HT1080 (cell line): Measurements from ENCODE around the gene WNK2. TPM values are rescaled to one million over a fixed set of nuclear protein-coding genes. Genes with fewer than 3 reads are reported as not detected.

Experiments used
- DNase-seq: peaks from one replicate; pipeline ENCODE4 v3.0.0-alpha.2; 2015; ENCODE audit warnings: low read depth
- total RNA-seq: library from RNA; depleted of rRNA; stranded (reverse); fragments of >200 nt; shearing (Covaris generic); gene quantifications from 2 replicates; pipeline ENCODE4 v1.2.3, GENCODE V29; 2014

Gene WNK2
- total RNA-seq, 1 experiment from 2014 or later, result not detected

DNA sequence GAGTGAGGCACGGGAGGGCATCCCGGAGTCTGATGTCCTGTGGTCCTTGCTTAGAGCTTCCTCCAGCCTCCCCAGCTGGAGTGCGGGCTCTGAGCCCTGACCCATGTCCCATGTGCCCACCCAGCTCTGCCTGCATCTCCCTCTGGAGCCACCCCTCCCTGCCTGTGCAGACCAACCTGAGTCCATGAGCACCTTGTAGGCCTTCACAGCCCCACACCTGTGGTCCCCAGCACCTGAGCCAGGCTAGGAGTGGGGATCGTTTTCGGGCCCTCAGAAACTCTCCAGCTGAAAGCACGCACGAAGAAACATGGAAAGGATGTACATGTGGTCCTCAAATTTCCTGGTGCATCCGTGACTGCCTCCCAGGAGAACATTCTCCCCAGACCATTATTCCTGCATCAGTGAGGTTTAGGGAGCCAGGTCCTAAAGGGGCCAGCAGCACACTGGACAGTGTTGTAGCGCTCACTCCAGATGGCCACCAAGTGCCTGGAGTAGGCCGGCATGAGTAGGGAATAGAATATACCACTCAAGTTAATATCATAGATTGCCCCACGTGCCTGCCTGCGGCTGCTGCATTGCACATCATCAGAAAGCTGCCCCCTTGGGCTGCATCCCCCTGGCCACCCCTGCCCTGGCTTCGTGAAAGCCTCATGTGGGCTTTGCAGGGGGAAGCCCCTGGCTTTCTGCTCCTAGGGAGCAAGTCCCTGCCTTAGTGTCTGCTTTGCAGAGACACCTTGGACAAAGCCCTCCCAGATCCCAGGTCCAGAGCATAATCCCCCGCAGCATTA, 80.6 kb downstream of the WNK2 start:
- no peak for DNase-seq

DNA sequence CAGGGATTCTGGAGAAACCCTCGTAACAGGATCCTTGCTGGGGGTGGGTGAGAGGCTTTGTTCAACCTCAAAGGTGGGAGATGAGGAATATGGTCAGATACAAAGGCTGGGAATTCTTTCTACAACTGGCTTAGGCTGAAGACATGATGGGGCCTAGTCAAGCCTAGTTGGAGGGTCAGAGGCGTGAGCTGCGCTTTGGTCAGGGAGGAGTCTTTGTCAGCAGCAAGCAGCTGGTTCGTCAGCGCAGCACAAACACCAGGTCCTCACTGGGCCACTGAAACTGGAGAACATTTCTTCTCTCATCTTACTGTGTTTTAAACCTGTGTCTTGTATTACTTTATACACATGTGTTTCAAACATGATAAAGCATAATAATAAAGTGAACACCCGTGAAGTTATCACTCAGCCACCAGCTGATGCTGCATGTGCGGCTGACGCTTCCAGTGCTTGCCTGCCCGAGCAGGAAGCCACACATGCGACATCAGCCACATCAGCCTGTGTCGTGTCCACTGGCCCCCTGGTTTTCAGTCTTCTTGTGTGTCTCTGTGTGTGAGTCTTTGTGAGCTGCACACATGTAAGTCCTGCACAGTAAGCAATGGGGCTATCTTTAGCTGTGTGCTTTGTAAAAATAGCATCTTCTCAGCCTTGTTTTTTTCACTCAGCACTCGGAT, 81.5 kb downstream of the WNK2 start:
- no peak for DNase-seq

DNA sequence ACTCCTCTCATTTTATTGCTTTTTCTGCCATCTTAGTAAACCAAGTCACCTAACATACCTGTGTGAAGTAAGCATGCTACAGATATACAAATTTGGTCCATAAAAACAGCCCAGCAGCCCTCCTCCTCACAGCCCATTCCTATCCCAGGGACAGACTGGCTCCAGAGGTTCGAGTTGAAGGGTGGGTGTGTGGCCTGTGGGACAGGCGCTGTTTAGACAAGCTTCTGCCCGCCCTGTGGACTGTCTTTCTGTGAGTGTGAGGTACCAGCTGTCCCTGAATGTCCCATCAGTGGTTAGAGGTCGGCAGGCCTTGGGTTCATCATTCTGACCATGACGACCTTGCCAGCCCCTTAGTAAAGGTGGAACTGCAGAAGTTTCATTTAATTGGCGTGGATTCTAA, 82.0 kb downstream of the WNK2 start:
- DNase-seq, result no peak

DNA sequence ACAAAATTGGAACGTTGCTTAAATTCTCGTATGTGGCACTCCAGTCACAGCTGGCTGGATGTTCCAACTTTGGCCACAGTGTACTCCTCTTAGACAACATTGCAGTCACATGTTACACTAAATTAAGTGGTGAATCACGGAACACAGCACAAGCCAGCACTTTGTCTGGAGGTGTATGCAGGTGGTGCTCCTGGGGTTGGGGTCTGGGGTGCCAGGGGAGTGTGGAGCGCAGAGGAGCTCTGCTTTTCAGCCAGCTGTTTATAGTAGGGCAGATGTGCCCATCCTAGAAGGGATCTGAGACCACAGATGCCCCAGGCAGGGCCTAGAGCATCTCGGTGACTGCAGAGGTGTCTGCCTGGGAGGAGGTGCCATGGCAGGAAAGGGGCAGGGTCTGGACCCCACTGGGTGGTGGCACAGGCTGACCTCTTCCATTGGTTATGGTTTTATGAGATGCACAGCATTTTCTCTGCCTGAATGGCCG, 82.6 kb downstream of the WNK2 start:
- no peak for DNase-seq

DNA sequence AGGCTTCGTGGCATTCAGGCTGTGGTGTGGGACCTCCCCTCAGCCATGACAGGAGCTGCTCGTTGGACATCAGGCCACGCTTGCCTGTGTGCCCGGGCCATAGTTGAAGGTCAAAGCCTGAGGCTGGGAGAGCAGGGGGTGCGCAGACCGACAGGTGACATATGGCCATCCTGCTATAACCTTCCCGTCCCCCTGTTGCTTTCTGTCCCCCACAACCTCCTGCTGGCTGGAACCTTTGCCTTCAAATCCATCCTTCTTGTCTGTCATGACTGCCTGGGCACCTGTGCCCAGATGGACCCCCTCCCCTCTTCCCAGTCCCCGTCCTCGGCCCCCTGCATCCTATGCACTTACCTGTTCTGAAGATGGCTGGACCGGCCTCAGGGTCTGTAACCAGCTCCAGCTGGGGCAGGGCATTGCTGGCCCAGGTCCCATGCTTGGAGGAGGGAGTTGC, 83.2 kb downstream of the WNK2 start:
- no peak for DNase-seq

DNA sequence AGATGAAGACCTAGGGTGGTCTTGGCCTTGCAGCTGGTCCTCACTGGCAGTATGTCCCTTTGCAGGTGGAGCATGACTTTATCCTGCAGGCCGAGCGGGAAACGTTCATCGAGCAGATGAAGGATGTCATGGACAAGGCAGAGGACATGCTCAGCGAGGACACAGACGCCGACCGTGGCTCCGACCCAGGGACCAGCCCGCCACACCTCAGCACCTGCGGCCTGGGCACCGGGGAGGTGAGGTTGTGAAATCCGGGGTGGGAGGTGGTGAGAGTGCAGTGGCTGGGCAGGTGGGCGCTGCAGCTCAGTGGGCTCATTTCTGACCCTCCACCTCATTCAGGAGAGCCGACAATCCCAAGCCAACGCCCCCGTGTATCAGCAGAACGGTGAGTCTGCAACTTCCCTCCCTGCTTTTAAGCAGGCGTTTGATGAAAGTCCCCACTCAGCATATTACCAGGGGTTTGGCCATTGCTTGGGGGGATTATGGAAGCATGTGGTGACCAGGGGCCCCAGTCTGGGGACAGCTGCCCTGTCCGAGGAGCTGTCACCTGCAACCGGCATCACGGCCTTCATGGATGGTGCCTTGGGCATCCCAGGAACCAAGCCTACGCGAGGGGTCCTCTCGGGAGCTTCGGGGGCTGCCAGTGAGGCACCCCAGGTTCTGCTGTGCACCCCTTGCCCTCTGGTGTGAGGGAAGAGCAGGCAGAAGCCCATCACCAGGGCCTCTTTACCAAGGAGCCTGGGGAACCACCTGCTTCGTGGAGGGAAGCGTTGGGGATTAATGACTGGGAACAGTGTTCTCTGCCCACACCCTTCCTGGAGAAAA, 84.0 kb downstream of the WNK2 start:
- DNase-seq, result no peak

DNA sequence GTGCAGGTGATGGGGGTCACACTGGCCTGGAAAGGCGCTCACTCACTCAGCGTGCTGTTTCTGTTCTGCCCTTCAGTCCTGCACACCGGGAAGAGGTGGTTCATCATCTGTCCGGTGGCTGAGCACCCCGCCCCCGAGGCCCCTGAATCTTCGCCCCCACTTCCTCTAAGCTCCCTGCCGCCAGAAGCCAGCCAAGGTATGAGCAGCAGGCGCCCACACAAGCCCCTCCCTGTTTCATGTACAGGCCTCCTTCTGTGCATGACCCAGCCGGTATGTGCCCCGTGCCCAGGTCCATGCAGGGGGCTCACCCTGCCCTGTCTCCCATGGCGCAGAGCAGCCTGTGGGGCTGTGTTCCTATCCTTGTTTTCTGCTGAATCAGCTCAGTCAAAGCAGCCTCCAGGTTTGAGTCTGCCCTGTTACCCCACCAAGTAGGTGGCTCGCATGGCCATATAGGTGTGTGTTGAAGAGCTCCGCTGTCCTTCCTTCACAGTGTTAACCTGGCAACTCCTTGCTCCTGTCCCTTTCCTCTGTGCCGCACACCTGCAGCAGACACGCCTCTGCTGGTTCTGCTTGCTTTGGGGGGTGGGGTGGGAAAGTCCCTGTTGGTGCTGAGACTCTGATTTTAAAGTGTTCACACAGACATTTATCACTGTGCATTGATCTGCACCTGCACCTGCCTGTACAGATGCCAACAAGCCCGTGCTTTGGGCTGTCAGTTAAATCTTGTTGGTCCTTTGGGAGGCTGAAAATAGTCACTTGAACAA, 84.8 kb downstream of the WNK2 start:
- DNase-seq, result no peak

DNA sequence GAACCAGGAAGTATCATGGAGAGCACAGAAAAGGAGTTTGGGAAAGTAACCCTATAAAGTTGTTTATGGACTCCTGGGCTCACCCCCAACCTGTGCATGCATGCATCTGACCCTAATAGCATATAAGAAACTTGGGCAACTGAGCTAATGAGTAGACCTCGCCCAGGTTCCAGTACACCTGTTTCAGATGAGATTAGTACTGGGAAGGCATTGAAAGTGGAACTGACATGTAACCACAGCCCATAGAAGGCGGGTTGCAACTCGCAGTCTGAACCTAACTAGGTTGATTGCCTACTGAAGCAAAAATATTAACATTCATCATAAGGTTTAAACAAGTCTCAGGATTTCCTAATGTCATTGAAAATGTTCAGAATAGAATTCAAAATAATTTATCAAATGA, 87.0 kb downstream of the WNK2 start:
- DNase-seq, result no peak

DNA sequence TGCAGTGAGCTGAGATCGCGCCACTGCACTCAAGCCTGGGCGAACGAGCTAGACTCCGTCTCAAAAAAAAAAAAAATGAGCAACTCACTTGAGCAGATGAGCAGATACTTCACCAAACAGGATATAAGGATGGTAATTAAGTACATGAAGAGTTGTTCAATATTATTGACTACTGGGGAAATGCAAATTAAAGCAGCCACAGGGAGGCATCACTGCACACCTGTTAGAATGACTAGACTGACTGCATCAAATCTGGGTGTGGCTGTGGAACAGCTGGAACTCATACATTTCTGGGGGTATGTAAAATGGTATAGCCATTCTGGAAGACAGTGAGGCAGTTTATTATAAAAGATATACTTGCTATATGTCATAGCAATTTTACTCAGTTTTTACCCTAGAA, 93.0 kb downstream of the WNK2 start:
- no peak for DNase-seq

DNA sequence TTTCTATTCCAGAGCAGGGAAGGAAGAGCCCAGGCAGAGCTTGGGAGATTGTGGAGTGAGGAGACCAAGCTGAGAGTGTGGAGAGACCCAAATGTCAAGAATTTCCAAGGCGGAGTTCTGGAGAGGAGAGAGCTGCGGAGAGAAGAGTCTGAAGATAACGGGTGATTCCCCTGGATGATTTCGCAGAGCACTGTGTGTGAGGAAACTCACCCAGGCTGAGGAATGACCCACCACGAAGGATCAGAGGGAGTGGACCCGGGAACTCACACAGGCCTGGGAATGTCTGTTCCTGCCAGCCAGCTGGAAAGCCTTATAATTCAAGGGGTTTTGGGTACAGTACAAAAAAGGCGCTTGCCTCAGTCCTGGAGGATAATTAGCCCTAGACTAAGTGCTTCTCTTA, 94.2 kb downstream of the WNK2 start:
- no peak for DNase-seq

DNA sequence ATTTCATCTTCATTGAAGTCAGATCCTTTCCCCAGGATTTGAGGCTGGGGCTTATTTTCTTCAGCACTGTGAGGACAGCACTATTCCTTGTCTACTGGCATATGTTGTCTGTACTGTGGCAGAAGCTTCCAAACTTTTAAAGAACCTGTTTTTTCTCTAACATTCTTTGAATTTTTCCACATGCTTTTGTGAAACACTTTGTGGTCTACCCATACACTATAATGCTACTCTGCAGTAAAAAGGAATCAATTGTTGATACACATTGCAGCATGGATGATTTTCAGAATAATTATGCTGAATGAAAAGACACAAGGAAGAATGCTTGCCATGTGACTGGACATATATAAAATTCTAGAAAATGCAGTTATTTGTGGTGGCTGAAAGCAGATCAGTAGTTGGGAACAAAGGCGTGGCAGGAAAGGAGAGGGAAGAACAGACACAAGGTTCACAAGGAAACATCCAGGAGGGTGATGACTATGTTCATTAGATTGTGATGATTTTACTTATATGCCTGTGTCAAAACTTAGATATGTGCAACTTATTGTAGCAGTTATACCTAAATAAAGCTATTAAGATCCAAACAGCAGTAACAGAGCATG, 96.8 kb downstream of the WNK2 start:
- DNase-seq, result no peak

DNA sequence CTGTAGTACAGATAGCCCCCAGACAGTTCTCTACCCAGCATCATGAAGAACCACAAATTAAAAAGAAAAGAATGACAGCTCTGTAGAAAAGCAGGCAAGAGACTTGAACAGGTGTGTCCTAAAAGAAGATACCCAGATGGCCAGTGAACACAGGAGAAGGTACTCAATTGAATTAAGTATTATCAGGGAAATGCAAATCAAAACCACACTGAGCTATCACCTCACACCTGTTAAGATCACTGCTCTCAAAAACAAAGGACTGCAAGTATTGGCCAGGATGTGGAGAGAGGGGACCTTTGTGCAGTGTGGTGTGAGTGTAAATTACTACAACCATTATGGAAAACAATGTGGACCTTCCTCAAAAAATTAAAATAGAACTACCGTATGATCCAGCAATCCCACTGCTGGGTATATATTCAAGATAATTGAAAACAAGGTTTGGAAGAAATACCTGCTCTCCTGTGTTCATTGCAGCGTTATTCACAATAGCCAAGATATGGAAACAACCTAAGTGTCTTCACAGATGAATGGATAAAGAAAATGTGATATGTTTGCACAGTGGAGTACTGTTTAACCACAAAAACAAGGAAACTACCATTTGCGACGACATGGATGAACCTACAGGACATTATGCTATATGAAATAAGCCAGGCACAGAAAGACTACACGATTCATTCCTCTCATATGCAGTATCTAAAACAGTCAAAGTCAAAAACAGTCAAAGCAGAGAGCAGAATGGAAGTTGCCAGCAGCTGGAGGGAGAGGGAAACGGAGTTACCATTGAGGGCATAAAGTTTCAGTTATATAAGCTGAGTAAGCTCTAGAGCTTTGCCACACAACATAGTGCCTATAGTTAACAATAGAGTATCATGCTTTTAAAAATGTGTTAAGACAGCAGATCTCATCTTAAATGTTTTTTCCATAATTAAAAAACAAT, 102.6 kb downstream of the WNK2 start:
- no peak for DNase-seq

DNA sequence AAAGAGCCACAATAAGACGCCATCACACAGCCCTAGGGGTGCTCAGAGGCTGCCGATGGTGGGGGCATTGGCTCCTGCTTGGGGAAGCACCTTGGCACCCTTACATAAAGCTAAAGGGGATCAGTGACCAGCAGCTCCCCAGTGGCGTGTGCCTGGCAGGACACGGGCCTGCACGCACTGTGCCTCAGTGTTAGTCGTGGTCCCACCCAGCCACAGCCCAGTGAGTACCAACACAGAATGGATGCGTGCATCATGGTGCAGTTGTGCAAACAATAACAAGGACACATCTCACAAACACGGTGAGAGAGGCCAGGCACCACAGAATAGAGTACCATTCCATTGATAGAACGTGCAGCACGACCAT, 103.2 kb downstream of the WNK2 start:
- DNase-seq, result no peak

DNA sequence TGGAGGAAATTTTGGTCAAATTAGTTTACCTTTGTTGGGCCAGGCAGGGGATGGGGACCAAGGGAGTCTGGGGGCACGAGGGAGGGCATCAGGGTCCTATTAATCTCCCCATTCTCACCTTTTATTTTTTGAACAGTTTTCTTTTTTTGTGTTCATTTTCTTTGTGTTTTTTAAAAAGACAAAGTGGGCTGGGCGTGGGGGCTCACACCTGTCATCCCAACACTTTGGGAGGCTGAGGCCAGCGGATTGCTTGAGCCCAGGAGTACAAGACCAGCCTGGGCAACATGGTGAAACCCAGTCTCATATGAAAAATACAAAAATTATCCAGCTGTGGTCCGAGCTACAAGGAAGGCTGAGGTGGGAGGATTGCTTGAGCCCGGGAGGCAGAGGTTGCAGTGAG, 103.7 kb downstream of the WNK2 start:
- no peak for DNase-seq

DNA sequence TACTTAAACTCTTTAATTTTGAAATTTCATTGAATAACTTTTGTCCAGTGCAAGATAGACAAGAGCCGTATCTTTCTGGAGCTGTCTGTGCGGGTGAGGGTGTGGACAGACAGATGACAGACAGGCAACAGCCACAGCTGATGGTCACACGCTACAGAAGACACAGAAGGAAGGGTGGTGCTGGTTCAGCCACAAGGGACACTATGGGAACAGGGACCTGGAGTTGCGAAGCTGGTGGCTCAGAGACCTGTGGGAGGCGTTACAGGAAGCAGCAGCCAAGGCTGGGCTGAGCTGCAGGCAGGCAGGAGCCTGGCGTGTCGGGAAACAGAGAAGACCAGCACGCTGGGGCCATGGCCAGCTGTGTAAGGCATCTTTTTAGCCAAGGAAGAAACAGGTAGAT, 104.4 kb downstream of the WNK2 start:
- DNase-seq, result no peak

DNA sequence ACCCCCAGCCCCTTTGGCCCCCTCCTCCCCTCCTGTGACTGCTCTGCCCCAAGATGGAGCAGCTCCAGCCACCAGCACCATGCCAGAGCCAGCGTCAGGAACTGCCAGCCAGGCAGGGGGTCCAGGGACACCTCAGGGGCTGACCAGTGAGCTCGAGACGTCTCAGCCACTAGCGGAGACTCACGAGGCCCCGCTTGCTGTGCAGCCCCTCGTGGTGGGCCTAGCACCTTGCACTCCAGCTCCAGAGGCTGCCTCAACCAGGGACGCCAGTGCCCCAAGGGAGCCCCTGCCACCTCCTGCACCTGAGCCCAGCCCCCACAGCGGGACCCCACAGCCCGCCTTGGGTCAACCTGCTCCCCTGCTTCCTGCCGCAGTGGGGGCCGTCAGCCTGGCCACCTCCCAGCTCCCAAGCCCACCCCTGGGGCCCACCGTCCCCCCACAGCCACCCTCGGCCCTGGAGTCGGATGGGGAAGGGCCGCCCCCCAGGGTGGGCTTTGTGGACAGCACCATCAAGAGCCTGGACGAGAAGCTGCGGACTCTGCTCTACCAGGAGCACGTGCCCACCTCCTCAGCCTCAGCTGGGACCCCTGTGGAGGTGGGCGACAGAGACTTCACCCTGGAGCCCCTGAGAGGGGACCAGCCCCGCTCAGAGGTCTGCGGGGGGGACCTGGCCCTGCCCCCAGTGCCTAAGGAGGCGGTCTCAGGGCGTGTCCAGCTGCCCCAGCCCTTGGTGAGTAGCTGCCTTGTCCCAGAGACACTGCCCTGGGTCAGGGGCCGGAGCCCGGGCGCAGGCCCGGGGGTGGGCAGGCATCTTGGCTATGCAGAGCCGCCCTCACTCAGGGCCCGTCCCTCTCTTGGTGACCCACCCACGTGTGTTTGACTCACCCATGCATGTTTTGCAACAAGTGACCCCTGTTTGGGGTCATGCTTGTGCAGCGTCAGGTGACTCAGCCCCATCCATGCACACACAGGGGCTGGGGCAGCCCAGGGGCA, 105.2 kb downstream of the WNK2 start:
- peak; percentile 52 for DNase-seq

DNA sequence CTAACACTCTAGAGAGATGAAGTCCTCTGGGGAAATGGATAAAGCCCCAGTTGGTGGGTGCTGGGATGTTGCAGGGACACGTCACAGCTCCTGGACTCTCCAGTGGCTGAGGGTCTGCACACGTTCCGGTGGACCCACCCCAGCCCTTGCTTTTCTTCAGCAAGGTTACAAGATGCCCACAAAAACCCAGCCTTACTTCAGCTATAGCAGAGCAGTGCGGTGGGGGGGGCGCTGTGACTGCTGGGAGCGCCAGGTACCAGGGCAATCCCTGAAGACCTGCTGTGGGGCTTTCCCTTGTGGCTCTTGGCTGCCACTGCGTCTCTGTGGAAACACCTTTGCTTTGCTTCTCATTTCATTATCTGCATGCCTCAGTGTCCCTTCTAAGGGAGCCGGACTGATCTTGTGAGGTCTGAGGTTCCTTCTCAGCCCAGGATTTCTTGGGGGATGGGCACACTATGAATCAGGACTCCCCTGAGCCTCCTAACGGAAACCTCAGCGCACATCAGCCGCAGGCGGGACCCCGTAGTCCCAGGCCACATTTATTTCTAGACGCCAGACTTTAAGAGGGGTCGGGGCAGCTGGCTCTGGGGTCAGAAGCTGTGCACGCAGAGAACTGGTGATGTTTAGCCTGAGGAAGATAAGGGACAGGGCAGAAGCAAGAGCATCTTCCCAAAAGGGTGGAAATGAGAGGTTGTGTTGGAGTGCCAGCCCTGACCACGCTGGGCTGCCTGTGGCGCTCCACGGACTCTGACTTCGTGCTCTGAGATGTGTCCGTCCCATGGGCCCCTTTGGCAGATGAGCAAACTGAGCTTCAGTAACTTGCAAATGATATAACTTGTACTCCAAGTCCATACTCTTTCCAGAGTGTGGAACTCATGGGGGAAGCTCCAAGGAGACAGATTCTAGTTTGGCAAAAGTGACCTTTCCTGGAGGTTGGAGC, 106.8 kb downstream of the WNK2 start:
- DNase-seq, result no peak
